GOT3 (cell line): ENCODE data around the gene VWA1.
"Not testable (repeated sequence)": the region's sequence is repeated elsewhere in the genome, so short reads cannot be mapped to it uniquely, and the experiment has no call there.

ENCODE experiments used
- DNase-seq: peaks from one replicate; lab custom pipeline; 2025; ENCODE audit warnings: mixed read lengths; lab: John Stamatoyannopoulos, UW

Gene VWA1

GRCh38 chr1:1437033-1437903 lies 1.8 kb downstream of the VWA1 start:
- no peak for DNase-seq

- no peak for DNase-seq
Observed at GRCh38 chr1:1437904-1438376, 2.5 kb downstream of the VWA1 start.

GRCh38 chr1:1438531-1439381 lies 3.3 kb downstream of the VWA1 start:
- no peak for DNase-seq

GRCh38 chr1:1439546-1440261 lies 4.2 kb downstream of the VWA1 start:
- DNase-seq, result no peak

GRCh38 chr1:1440262-1441001 lies 4.9 kb downstream of the VWA1 start:
- no peak for DNase-seq

- peak; percentile 20 for DNase-seq
Observed at GRCh38 chr1:1441002-1441888, 5.8 kb downstream of the VWA1 start.

GRCh38 chr1:1442069-1442770 lies 6.7 kb downstream of the VWA1 start:
- DNase-seq, result no peak

GRCh38 chr1:1446631-1447030 lies 11.1 kb downstream of the VWA1 start:
- DNase-seq, result not testable (repeated sequence)

GRCh38 chr1:1449099-1449739 lies 13.7 kb downstream of the VWA1 start, which contains the start of gene ATAD3C:
TSS of gene ATAD3C (plus strand) at chr1:1449689. CDS start at chr1:1450684, 995 bp downstream.
- DNase-seq, result no peak

- DNase-seq, result not testable (repeated sequence)
Observed at GRCh38 chr1:1450616-1451015, 15.1 kb downstream of the VWA1 start.

- no peak for DNase-seq
Observed at GRCh38 chr1:1451696-1452364, 16.3 kb downstream of the VWA1 start.

- DNase-seq, result not testable (repeated sequence)
Observed at GRCh38 chr1:1452365-1452739, 16.9 kb downstream of the VWA1 start.

- no peak for DNase-seq
Observed at GRCh38 chr1:1452882-1453281, 17.4 kb downstream of the VWA1 start.

- DNase-seq, result not testable (repeated sequence)
Observed at GRCh38 chr1:1454286-1455056, 19.0 kb downstream of the VWA1 start.

GRCh38 chr1:1455366-1455884 lies 19.9 kb downstream of the VWA1 start:
- no peak for DNase-seq

- not testable (repeated sequence) for DNase-seq
Observed at GRCh38 chr1:1455934-1456333, 20.4 kb downstream of the VWA1 start.

- not testable (repeated sequence) for DNase-seq
Observed at GRCh38 chr1:1456683-1457255, 21.3 kb downstream of the VWA1 start.
